NCI-H2171 treated with DMSO at 0.1 percent for 48 hours (cell line): ENCODE results near the gene TIMM23.
A peak's percentile ranks its signal among the peaks of the same experiment; 100 is the strongest.
"Not testable (repeated sequence)": the region's sequence is repeated elsewhere in the genome, so short reads cannot be mapped to it uniquely, and the experiment has no call there.

ENCODE experiments used
- DNase-seq: peaks from one replicate; lab custom pipeline; 2025; lab: John Stamatoyannopoulos, UW

The TIMM23 gene

GRCh38 chr10:45972106-45972812 lies at the start of gene TIMM23:
Gene TIMM23, plus strand, starts transcription at chr10:45972489. Its CDS starts 136 bp downstream, at chr10:45972625.
- DNase-seq = peak; percentile 71

GRCh38 chr10:45926790-45927189 lies 45.5 kb upstream of the TIMM23 start:
- DNase-seq = not testable (repeated sequence)

- not testable (repeated sequence) for DNase-seq
These were observed 41.0 kb upstream of the TIMM23 start for GRCh38 chr10:45931305-45931704.

- not testable (repeated sequence) for DNase-seq
These were observed 37.5 kb upstream of the TIMM23 start for GRCh38 chr10:45934788-45935187.

GRCh38 chr10:45939176-45939697 lies 33.1 kb upstream of the TIMM23 start:
- DNase-seq = not testable (repeated sequence)

- not testable (repeated sequence) for DNase-seq
These were observed 31.1 kb upstream of the TIMM23 start for GRCh38 chr10:45941196-45941595.

GRCh38 chr10:45945476-45945875 lies 26.8 kb upstream of the TIMM23 start:
- not testable (repeated sequence) for DNase-seq

- not testable (repeated sequence) for DNase-seq
These were observed 24.9 kb upstream of the TIMM23 start for GRCh38 chr10:45947363-45947762.

GRCh38 chr10:45948801-45949200 lies 23.5 kb upstream of the TIMM23 start:
- DNase-seq = not testable (repeated sequence)

GRCh38 chr10:45954367-45954766 lies 17.9 kb upstream of the TIMM23 start:
- not testable (repeated sequence) for DNase-seq

- not testable (repeated sequence) for DNase-seq
These were observed 15.7 kb upstream of the TIMM23 start for GRCh38 chr10:45956634-45957033.

- not testable (repeated sequence) for DNase-seq
These were observed 14.4 kb upstream of the TIMM23 start for GRCh38 chr10:45957928-45958327.

- DNase-seq = not testable (repeated sequence)
These were observed 9.4 kb upstream of the TIMM23 start for GRCh38 chr10:45962686-45963452.

- not testable (repeated sequence) for DNase-seq
These were observed 1.3 kb upstream of the TIMM23 start for GRCh38 chr10:45971019-45971418.

GRCh38 chr10:45971742-45972105 lies 565 bp upstream of the TIMM23 start:
- not testable (repeated sequence) for DNase-seq

- not testable (repeated sequence) for DNase-seq
These were observed 502 bp downstream of the TIMM23 start for GRCh38 chr10:45972813-45973169.

GRCh38 chr10:45974041-45974440 lies 1.8 kb downstream of the TIMM23 start:
- not testable (repeated sequence) for DNase-seq

- not testable (repeated sequence) for DNase-seq
These were observed 6.3 kb downstream of the TIMM23 start for GRCh38 chr10:45978554-45978953.

GRCh38 chr10:45981367-45981766 lies 9.1 kb downstream of the TIMM23 start:
- not testable (repeated sequence) for DNase-seq

- DNase-seq = peak; percentile 25
These were observed 11.4 kb downstream of the TIMM23 start for GRCh38 chr10:45983538-45984186.

GRCh38 chr10:45984473-45984872 lies 12.2 kb downstream of the TIMM23 start:
- DNase-seq = not testable (repeated sequence)

- DNase-seq = not testable (repeated sequence)
These were observed 13.3 kb downstream of the TIMM23 start for GRCh38 chr10:45985590-45985989.
